Hematopoietic multipotent progenitor cell treated with erythropoietin and hydrocortisone succinate and interleukin-3 and kit ligand, for 17 days (in vitro differentiated cells): ENCODE measurements around the gene ERG28.
"Not testable (repeated sequence)": the region's sequence is repeated elsewhere in the genome, so short reads cannot be mapped to it uniquely, and the experiment has no call there.

Experiments used
- DNase-seq: peaks from one replicate; pipeline ENCODE4 v3.0.0-alpha.2; 2015; ENCODE audit warnings: low spot score

ERG28 gene, protein sequence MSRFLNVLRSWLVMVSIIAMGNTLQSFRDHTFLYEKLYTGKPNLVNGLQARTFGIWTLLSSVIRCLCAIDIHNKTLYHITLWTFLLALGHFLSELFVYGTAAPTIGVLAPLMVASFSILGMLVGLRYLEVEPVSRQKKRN

DNA sequence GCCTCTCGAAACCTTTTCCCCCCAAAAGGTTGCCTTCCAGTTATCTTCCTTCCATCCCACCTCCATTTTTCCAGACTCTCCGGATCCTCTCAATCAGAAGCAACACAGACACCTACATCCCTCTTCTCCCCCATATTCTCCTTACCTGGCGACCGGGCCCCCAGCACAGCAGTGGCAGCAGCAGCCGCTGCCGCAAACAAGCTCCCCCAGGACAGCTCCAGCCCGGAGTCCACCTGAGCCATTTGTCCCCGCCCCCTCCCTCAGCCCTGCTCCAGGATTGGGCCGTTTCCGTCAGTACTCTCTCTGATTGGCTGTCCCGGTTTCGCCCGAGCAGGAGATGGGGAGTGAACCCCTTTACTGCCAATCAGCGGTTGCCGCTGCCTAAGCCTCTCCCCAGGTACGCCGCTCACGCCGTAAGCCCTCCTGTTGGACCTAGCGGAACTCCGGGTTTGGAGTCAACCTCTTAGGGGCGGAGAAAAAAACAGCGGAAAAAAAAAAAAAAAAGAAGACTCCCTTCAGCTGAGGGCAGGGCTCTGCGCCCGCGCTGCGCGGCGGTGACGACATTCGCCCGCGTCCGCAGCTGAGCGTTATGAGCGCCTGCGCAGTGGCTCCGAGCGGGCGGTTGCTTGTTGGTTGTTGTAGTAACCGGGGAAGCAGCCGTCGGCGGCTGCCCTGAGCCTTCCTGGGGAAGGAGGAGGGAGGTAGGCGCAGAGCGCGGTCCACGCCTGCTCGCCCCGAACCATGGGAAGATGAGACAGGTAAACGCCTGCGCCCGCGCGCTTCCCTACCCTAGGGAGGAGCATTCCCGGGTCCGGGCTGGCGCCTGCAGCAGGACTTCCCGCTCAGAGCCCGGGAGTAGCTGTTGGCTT, at the start of gene ERG28, which contains the start of gene TTLL5:
ERG28 (minus strand) TSS at position 247 of the 869 bp plus-strand sequence. CDS start 3,374 bp downstream, outside the sequence.
TTLL5 (plus strand) TSS at position 617 of the 869 bp plus-strand sequence. CDS start 1,904 bp downstream, outside the sequence.
- peak; percentile 97 for DNase-seq

DNA sequence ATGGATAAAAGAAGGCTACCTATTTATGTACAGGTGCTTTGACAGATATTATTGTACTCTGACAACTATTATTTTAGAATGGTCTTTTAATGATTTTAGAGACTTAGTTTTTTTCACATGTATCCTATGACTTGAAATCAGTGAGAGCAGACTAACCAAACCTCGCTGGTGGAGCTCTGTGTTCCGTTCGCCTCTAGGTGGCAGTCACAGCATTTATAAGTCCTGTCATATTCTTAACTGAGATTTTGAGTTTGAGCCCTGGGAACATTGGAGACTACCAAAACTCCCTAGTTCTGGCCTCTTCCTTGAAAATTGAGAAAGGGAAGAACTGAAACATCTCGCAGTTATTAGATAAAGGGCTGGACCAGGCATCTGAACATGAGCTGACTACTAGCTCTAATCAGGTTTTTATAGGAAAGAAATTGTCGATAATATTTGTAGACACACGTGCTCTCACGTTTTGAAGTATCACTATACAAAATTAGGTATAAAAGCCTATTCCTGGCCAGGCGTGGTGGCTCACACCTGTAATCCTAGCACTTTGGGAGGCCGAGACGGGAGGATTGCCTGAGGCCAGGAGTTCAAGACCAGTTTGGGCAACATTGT, 48.6 kb upstream of the ERG28 start:
- peak; percentile 68 for DNase-seq

DNA sequence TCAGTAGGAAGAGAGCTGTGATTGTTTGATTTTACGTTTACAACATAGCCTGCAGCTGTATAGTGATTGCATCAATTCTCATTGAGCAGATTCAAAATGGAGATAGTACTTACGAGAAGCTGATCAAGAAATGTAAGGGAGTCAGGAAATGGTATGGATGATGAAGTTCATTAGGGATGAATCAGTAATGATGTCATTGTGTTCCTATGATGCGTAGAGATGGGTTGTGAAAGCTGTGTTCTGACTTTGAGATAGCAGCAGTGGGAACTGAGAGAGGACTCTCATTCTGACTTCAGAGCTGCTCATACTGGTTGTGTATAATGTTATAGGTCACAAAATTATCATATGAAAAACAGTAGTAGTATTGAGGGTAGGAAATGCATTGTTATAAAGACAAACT, 44.3 kb upstream of the ERG28 start:
- no peak for DNase-seq

DNA sequence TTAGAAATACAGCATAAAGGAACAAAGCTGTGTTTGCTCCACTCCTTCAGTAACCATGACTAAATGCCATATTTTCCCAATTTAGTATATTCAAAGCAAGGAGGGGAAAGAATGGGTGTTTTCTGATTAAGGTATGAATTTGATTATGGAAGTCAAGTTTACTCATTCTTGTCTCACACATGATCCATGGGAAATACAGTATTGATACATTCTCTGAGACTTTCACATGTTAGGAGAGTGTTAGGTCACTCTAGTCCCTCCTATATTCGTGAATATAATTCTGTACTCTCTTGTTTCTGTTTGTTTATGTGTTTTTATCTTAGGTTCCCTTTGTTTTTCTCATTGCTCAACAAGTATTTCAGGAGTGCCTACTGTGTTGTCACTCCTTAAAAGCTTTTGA, 42.8 kb upstream of the ERG28 start:
- no peak for DNase-seq

DNA sequence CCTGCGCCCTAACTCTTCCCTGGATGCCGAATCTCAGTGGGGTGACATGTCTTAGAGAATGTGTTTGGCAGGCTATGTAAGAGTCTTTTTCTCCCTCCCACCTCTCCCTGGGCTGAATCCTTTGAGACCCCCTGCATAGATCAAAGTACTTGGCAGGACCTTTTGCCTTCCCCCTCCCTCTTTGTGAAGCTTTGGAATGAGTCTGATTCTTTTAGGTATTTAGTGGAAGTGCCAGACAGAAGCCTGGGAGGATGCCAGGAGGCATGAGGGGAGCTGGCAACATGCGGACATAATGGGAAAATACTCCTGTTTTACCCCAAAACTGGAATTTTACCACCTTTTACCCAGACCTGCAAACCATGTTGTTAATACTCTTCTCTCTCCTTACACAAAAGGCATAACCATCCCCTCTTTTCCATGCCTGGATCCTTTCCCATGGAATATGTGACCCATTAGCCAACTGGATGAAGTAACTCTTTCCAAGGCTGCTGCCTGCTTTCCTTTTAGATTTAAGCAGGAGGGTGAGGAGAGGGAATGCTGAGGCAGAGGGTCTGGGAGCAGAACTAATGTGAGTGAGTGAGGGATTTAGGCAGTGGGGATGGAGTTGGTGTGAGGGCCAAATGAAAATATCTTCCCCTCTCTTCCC, 42.1 kb upstream of the ERG28 start:
- DNase-seq, result no peak

DNA sequence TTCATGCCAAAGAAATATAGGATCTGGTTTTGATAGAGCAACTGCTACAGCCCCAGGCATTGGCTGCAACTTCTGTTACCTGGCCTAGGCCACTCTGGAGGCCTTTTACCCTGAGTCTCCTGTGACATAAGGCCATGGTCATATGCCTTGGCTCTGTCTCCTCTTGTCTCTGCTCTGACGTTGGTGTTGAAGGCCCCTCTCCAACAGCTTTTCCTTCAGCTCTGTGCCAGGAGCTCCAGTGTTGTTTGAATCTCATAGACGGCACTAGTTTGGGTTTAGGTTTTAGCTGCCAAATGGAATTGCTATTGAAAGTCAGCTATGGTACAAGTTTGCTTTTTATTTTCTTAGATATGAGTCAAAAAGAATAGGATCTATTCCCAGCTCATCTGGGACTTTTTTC, 41.4 kb upstream of the ERG28 start:
- DNase-seq, result no peak

DNA sequence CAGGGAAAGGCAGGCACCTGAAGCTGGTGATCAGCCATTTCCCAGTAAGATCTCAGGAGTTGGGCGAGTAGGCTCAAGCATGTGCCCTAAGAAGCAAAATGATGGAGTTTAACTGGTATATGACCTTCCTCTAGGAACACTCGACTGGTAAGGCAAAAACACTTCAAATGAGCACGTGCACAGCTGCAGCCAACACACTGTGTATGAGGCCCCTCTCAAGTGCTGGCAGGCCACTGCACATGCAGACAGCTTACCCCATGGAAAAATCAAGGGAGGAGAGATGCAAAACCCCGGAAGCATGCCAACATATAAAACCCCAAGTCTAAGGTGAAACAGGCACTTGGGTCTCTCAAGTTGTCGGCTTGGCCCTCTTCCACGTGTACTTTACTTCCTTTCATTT, 39.6 kb upstream of the ERG28 start:
- DNase-seq, result no peak

DNA sequence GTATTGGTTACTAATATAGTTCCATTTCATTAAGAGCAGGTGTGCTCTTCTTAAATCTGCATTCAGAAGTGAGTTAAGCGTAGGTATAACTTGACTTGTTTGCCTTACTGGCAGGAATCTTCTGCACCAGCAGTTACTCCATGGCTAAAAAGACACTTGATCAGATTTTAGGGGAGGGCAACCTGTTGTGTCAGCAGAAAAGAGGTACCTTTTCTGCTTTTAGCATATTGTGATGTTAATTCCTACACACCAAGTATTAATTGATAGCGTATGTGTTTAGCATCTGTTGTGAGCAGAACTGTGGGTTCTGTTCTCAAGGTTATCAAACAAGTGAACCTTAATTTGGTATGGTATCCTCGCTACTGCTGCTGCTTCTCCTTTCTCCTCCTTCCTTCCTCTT, 38.7 kb upstream of the ERG28 start:
- DNase-seq, result no peak

DNA sequence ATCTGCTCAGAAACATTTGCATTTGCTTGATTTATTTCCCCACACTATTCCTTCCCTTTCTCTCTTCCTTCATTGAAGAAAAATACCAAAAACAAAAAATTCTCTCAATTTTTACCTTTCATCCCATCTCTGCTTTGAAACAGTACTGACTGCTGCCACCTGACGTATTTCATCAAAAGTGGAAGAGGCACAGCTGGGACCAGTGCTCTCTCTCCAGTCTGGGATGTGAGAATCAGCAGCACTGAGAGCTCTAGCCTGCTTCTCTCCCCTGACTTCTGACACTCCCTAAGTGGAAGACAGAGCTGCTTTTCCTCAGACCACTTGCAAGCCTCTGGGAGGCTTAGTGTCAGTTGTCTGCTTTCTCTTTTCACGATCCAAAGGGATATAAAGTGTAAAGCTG, 37.2 kb upstream of the ERG28 start:
- no peak for DNase-seq

DNA sequence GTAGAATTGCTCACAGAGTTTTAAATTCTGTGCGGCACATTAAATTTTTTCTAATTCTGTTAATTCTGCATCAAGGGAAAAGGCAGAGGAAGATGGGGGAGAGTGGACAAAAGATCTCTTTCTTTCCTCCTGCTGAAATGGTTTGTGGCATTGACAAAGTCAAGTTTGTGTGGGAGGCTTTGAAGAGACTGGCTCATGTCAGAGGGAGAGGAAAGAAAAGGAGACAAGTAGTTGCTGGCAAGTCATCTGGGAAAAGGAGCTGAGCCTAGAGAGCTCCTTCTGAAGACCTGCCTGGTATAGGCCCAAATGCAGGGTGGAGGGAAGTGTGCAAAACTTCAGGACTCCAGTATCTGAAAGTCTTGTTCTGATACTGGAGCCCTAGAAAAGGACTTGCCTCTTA, 36.7 kb upstream of the ERG28 start:
- no peak for DNase-seq

DNA sequence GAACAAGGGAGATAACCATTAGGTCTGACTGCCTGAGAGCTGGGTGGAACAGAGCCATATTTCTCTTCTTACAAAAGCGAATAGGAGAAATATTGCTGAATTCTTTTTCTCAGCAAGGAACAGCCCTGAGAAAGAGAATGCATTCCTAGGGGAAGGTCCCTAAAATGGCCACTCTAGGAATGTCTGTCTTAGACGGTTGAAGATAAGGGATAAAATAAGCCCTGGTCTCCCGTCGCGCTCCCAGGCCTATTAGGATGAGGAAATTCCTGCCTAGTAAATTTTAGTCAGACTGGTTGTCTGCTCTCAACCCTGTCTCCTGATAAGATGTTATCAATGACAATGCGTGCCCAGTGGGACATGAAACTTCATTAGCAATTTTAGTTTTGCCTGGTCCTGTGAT, 34.3 kb upstream of the ERG28 start:
- DNase-seq, result not testable (repeated sequence)

DNA sequence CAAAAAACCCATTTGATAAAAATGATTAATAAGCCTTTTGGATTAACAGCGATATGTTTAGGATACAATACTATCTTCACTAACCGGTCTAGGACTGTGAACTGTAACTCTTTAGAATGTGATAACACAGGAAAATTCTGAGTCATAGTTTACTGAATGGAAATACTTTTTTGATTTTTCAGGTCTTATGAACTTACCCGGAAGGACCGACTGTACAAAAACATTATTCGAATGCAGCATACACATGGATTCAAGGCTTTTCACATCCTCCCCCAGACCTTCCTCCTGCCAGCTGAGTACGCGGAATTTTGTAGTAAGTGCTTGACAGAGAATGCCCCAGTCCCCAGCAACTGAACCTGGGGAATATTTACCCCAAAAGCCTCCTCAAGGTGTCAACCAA, 29.3 kb upstream of the ERG28 start:
- no peak for DNase-seq

DNA sequence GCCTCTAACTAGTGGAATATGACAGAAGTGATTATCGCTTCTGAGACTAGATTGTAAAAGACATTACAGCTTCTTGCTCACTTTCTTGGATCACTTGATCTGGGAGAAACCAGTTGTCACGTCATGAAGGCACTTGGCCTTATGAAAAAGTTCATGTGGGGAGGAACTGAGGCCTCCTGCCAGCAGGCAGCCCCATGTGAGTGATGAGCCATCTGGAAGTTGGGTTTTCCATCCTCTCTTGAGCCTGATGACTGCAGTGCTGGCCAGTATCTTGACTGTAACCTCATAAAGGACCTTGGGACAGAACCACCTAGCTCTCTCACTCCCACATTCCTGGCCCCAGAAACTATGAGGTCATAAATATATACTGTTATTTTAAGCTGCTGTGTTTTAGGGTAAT, 28.3 kb upstream of the ERG28 start:
- no peak for DNase-seq

DNA sequence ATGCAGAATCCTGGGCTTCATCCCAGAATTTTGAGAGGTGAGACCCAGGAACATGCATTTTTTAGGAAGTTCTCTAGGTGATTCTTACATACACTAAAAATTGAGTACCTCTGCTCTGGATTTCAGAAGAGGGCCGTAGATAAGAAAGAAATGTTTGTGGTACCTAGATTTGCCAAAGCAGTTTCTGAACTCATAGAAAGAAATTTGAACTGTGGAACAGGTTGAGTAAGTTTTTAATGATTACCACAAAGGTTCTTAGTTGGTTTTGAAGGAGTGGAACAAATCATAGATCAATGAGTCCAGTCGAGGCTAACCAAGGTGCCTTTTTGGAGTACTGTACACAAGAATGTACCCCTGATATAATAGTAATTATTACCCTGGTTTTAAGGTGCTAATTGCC, 25.2 kb upstream of the ERG28 start:
- no peak for DNase-seq

DNA sequence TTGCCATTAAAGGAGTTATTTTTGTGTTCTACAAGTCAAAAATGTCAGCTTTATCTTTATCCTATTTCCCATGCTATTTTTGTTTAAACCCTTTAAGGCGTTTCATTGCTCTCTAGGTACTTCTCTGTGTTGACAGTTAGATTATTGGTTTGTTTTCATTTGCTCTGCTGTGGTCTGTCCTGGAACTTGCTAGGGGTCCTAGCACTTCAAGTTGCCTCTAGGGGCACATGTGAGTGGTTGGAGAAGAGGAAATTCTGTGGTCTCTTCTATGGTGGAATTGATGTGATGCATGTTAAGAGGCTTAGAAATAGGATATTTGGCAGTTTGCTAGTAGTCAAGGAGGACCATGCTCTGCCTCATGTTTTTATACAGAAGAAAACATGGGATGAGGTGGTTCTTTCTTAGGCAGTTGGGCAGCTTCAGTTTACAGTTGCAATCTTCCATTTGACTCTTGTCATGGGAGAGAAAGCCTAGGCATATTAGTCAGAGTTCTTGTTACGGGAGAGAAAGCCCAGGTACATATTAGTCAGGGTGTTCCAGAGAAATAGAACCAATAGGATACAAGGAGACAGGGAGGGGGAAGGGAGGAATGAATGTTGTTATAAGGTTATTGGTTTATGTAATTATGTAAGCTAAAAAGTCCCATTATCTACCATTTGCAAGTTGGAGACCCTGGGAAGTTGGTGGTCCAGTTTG, 14.7 kb upstream of the ERG28 start:
- no peak for DNase-seq

DNA sequence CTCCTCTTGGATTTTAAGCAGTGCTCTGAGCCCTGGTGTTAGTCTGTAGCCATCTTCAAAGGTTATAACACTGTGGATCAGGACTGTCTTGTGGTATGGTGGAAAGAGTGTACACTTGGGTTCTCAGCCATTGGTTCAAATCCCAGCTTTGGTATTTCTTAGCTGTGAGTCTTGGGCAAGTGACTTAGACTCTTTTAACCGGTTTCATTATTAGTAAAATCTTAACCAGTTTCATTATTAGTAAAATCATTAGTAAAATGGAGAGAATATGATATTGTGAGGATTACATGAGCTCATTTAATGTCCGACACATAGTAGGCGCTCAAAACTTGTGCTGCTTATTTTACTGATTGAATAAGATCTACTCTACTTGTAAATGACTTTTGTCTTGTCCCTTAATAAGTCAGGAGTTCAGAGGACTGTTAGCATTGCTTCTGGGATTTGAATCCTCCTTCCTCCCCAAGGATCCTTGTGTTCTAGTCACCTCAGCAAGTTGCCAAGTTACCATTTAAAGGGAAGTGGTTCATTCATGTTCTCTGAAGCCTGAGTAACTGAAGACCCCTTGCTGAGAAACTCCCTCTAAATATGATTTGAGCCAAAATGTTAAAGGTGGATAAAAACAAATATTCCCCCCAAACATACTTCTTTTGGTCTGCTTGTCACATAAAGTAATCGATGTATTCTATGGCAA, 12.8 kb upstream of the ERG28 start:
- DNase-seq, result no peak

DNA sequence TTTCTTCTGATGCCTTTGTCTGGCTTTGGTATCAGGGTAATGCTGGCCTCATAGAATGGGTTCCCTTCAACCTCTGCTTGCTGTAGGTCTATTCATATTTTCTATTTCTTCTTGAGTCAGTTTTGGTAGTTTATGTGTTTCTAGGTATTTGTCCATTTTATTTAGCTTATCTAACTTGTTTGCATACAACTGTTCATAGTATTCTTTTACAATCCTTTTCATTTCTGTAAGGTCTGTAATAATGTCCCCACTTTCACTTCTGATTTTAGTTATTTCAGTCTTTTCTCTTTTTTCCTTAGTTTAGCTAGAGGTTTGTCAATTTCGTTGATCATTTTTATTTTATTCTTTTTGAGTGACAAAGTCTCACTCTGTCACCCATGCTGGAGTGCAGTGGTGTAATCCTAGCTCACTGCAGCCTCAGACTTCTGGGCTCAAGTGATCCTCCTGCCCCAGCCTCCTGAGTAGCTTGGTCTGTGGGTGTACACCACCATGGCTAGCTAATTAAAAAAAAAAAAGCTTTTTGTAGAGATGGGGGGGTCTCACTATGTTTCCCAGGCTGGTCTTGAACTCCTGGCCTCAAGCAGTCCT, 12.0 kb upstream of the ERG28 start:
- DNase-seq, result no peak

DNA sequence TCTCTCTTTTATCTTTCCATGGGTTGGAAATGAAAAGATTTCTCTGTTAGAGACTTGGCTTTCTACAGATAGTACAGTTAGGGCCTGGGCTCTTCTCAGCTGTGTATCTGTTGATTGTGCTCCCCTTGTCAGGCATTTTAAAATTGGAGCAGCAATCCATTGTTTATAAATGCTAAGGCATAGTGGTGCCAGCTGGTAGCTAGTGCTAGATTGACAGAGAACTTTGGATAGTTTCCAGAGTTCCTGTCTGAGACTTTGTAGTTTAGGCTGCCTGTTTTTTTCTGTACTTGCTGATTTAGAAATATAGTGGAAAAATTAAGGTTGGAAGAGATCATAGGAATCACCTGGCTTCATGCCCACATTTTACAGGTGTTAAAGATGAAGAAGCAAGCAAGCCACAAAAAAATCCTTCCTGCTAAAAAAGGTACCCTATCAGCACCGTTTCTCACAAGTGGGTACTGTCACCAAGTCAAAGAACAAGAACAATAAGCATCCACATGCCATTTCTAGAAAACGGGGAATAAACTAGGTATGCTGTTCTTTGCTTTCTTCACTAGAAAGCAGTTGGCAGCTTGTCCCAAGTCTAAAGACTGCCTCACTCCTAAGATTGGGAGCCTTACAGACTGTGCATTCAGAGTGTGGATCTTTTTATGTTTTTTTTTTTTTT, 6.6 kb upstream of the ERG28 start:
- DNase-seq, result no peak

DNA sequence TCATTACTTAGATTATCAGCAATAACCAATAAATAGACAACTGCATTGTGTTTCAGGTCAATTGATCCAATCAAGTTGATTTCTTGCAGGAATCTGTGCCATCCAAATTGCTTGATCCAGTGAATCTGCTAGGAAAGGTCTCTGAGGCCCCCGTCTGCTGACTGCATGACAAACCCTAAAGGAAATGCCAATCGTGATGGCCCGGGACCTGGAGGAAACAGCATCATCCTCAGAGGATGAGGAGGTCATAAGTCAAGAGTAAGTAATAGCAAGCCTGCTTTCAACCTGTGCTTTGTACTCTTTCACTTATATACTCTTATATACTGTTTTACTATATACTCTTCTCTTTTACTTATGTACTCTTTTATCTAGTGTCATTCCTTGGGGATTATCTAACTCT, 2.3 kb upstream of the ERG28 start:
- no peak for DNase-seq

DNA sequence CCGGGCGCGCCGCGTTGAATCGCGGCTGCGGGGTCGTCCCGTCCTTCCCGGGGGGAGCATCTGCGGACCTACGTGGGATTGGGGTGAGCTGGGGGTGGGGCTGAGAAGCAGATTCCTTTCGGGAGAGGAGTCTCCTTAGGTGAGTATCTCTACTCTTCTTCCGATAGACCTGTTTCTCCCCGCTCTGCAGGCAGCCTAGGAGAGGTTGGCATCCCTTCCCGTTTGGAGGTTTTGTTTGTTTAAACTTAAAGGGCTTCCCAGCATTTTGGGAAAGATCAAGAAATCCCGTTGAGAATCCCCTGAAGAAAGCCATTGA, 781 bp upstream of the ERG28 start:
- no peak for DNase-seq

DNA sequence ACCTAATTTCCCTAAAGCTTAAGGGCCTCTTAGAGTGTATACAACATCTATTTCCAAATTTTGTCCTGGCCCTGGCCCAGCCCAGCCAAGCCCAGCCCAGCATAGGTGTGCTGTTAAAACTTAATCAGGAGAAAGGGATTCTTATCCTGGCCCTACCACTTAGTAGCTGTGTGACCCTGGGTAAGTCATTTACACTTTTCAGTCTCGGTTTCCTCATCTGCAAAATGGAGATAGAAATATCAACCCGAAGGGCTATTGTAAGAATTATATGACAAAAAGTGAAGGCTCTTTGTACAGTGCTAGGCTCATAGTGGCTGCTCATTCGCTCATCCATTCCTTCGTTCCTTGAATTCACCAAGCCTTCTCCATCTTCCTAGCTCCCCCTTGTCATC, 442 bp downstream of the ERG28 start:
- no peak for DNase-seq
